GM12878 (cell line): ENCODE measurements around the gene ERCC5. TPM values are rescaled to one million over a fixed set of nuclear protein-coding genes. Genes with fewer than 3 reads are reported as not detected.

Experiments used
- ATAC-seq: fragments of 200-7000 bp; cut with Tn5 transposase; 3 replicates; pipeline ENCODE4 v1.9.1; 2020; ENCODE audit warnings: mild to moderate bottlenecking, moderate library complexity
- BruUV-seq: library from RNA; stranded (reverse); fragments of 400-500 nt; replicated peaks from 2 replicates; lab custom pipeline; 2021; lab: Mats Ljungman, UMichigan
- CTCF ChIA-PET: fragments of 300-600 bp; sonication (Branson Sonifier 250); formaldehyde crosslinking; extraction: SDS; loops from one replicate; lab custom pipeline; 2021; ENCODE audit warnings: inconsistent platforms; lab: Yijun Ruan, JAX
- POLR2A ChIA-PET: fragments of 350-600 bp; formaldehyde crosslinking; extraction: SDS; loops from one replicate; lab custom pipeline; 2021; ENCODE audit warnings: inconsistent platforms; lab: Charles Lee
- RAD21 ChIA-PET: fragments of 300-600 bp; sonication (Branson Sonifier 250); formaldehyde crosslinking; loops from one replicate; lab custom pipeline; 2023; ENCODE audit warnings: antibody characterized with exemption; ENCODE audit not compliant: unreplicated experiment; lab: Charles Lee
- SMC1A ChIA-PET: fragments of 300-600 bp; sonication (Branson Sonifier 250); formaldehyde crosslinking; loops from one replicate; lab custom pipeline; 2023; ENCODE audit not compliant: unreplicated experiment, uncharacterized antibody; lab: Charles Lee
- DNase-seq: peaks from one replicate; pipeline ENCODE4 v3.0.0-alpha.2; 2011; ENCODE audit warnings: low read depth, low spot score
- FAIRE-seq: peaks from 3 replicates; lab custom pipeline; 2011; peaks lifted over from hg19 to GRCh38; lab: Jason Lieb, UNC
- H2AFZ ChIP-seq: 2 replicates; pipeline ENCODE4 v1.6.0; 2011; ENCODE audit warnings: low read depth, low read length, control low read depth; ENCODE audit not compliant: control insufficient read depth
- H3K27ac ChIP-seq: 2 replicates; pipeline ENCODE4 v1.5.1; 2011; ENCODE audit warnings: control low read depth; ENCODE audit not compliant: control insufficient read depth, insufficient read depth
- H3K27me3 ChIP-seq, 2 experiments: replicated peaks in 1 of 2; 2 replicates each; pipeline versions ENCODE4 v1.6.0 to v1.6.1; 2011; ENCODE audit warnings: low read length in 1 of 2; ENCODE audit not compliant: control insufficient read depth in 2 of 2, insufficient read depth in 2 of 2
- H3K36me3 ChIP-seq, 2 experiments: 2 replicates each; pipeline ENCODE4 v1.5.1; 2011; ENCODE audit warnings: low read length in 1 of 2; ENCODE audit not compliant: control insufficient read depth in 2 of 2, insufficient read depth in 2 of 2
- H3K4me1 ChIP-seq: 2 replicates; pipeline ENCODE4 v1.6.1; 2011; ENCODE audit warnings: mild to moderate bottlenecking, low read length, moderate library complexity, mixed read lengths; ENCODE audit not compliant: control insufficient read depth, insufficient read depth
- H3K4me2 ChIP-seq: 2 replicates; pipeline ENCODE4 v1.6.0; 2011; ENCODE audit warnings: control low read depth; ENCODE audit not compliant: control insufficient read depth, insufficient read depth
- H3K4me3 ChIP-seq: fragments of 200-600 bp; sonication (generic); 2 replicates; pipeline ENCODE4 v1.5.1; 2016
- H3K79me2 ChIP-seq: 2 replicates; pipeline ENCODE4 v1.6.0; 2011; ENCODE audit warnings: low read length; ENCODE audit not compliant: control insufficient read depth, insufficient read depth
- H3K9ac ChIP-seq: 2 replicates; pipeline ENCODE4 v1.8.0; 2011; ENCODE audit warnings: low read length, control low read depth, mixed read lengths; ENCODE audit not compliant: control insufficient read depth, insufficient read depth
- H3K9me3 ChIP-seq: replicated peaks from 3 replicates; pipeline ENCODE4 v1.5.1; 2011; ENCODE audit warnings: mild to moderate bottlenecking, low read length; ENCODE audit not compliant: control insufficient read depth, insufficient read depth
- H4K20me1 ChIP-seq: 2 replicates; pipeline ENCODE4 v1.6.0; 2011; ENCODE audit not compliant: control insufficient read depth, insufficient read depth
- BHLHE40 ChIP-seq, 2 experiments: fragments of 450-650 bp in 1 of 2; IDR thresholded peaks; 2 replicates each; pipeline ENCODE4 v1.6.1; 2011 to 2017; ENCODE audit warnings: low read depth in 2 of 2, borderline replicate concordance in 1 of 2, improper control_type of control experiment in 1 of 2, low read length in 1 of 2, mild to moderate bottlenecking in 1 of 2
- CBFB ChIP-seq: IDR thresholded peaks from 2 replicates; pipeline ENCODE4 v1.6.1; 2016; ENCODE audit warnings: antibody characterized with exemption, low read depth
- CEBPZ ChIP-seq: fragments of 150-350 bp; IDR thresholded peaks from 2 replicates; pipeline ENCODE4 v1.6.1; 2016; ENCODE audit warnings: low read depth, low read length
- EED ChIP-seq: sonication (generic); IDR thresholded peaks from 2 replicates; pipeline ENCODE4 v1.6.1; 2016; ENCODE audit warnings: antibody characterized with exemption, low read depth
- ESRRA ChIP-seq: IDR thresholded peaks from 2 replicates; pipeline ENCODE4 v1.6.1; 2012; ENCODE audit warnings: mild to moderate bottlenecking, low read length, improper control_type of control experiment
- FOXK2 ChIP-seq: fragments of 450-650 bp; IDR thresholded peaks from 2 replicates; pipeline ENCODE4 v1.6.1; 2017; ENCODE audit warnings: mild to moderate bottlenecking, moderate library complexity
- GABPA ChIP-seq: IDR thresholded peaks from 2 replicates; pipeline ENCODE4 v1.6.1; 2014; ENCODE audit warnings: antibody characterized with exemption, low read depth, mild to moderate bottlenecking, inconsistent platforms
- MLLT1 ChIP-seq: fragments of 450-650 bp; IDR thresholded peaks from 2 replicates; pipeline ENCODE4 v1.6.1; 2016; ENCODE audit warnings: mild to moderate bottlenecking
- MYB ChIP-seq: fragments of 150-350 bp; IDR thresholded peaks from 2 replicates; pipeline ENCODE4 v1.6.1; 2014; ENCODE audit warnings: mild to moderate bottlenecking, low read depth, low read length, borderline replicate concordance
- SMAD1 ChIP-seq: fragments of 450-650 bp; IDR thresholded peaks from 2 replicates; pipeline ENCODE4 v1.6.1; 2018; ENCODE audit warnings: mild to moderate bottlenecking, low read depth; ENCODE audit not compliant: partially characterized antibody
- SMAD5 ChIP-seq: IDR thresholded peaks from 2 replicates; pipeline ENCODE4 v1.6.1; 2016; ENCODE audit warnings: antibody characterized with exemption, low read depth
- ZNF207 ChIP-seq: fragments of 450-650 bp; IDR thresholded peaks from 2 replicates; pipeline ENCODE4 v1.6.1; 2014; ENCODE audit warnings: antibody characterized with exemption, mild to moderate bottlenecking, borderline replicate concordance
- ZNF274 ChIP-seq: IDR thresholded peaks from one replicate; pipeline ENCODE4 v1.8.0; 2011; ENCODE audit not compliant: insufficient read length, insufficient read depth
- WGBS: methylation state at CpG from one replicate; pipeline ENCODE4 v1.1.6; 2016; ENCODE audit warnings: low lambda C conversion rate; ENCODE audit not compliant: insufficient replicate concordance, insufficient coverage; ENCODE audit errors: missing lambda C conversion rate; 5-methylcytosine and 5-hydroxymethylcytosine counted together
- in situ Hi-C: fragments of 300-500 bp; cut with MboI; formaldehyde crosslinking; loops from 9 replicates; pipeline ENCODE4 v1.14.3; 2018; ENCODE audit warnings: mixed read lengths
- intact Hi-C: fragments of 100-400 bp; cut with micrococcal nuclease; formaldehyde crosslinking; loops from one replicate; pipeline ENCODE4 v1.14.2; 2022; ENCODE audit not compliant: unreplicated experiment
- polyA plus RNA-seq, 11 experiments: library from polyadenylated mRNA; depleted of rRNA in 4 of 11; unstranded in 6 of 11; stranded (reverse) in 5 of 11; fragments of >200 nt; fragmentation: Nextera tagmentation in 4 of 11; fragmentation: Illumina TruSeq in 1 of 11; extraction: Ambion mirVana in 4 of 11; extraction: Trizol in 1 of 11; gene quantifications; 1 replicate in 1 of 11; 2 replicates in 10 of 11; pipeline versions ENCODE4 v1.2.1 to v1.2.3, GENCODE V29; 2011 to 2016; ENCODE audit warnings: inconsistent platforms in 2 of 11, missing spikeins in 2 of 11, low read depth in 1 of 11
- total RNA-seq, 4 experiments: library from RNA; depleted of rRNA in 3 of 4; stranded (reverse); fragments of >200 nt in 3 of 4; fragmentation: Illumina TruSeq in 1 of 4; extraction: Trizol in 1 of 4; gene quantifications; 2 replicates each; pipeline versions ENCODE4 v1.2.1 to v1.2.3, GENCODE V29; 2013 to 2021
- TF ChIP-seq, protein P1 (sequence below): IDR thresholded peaks from 2 replicates; pipeline ENCODE4 v1.6.1; 2011; ENCODE audit warnings: low read depth, mild to moderate bottlenecking, low read length, moderate library complexity, borderline replicate concordance; ENCODE audit errors: extremely low read depth
- TF ChIP-seq, protein P2 (sequence below): fragments of 450-650 bp; IDR thresholded peaks from 2 replicates; pipeline ENCODE4 v1.6.1; 2017; ENCODE audit warnings: low read depth, mild to moderate bottlenecking, moderate library complexity

ERCC5 gene
- total and polyA plus RNA-seq, 10 of the 15 experiments (the other 5 are each of a cell fraction or from before 2014, with no cell fraction given), result 11.7 to 59.2 (median 41.6) TPM

DNA sequence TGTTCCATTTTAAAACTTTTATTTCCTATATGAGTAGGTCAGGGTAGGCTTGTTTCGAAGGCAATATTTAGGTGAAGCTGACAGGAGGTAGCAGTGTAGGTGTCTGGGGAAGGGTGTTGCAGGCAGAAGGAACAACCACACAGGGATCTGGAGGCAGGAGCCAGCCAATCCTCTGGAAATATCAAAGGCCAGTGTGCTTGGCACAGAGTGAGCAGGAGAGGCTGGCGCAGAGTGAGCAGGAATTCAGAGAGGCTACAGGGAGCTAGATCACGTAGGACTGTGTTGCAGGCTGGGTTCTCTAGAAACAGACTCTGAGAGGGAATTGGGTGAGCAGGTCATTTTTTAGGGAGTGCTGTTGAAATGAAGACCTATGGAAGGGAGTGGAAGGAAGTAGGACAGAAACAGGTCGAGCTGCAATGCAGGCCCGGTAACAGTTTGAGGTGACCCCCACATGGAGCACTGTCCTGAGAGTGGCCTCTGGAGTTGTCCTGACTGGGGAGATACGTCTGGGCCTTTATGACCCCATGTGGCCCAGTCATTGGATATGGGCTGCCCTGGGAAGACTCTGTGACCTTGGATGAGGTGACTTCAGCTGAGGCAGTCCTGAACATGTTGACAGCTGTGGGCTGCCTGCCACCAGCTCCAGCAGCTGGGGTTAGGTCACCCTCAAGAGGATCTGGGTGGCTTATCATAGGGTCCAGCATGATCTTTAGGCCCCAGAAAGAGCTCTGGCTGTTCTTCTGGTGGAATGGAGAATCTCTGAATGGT lies 51.7 kb downstream of the ERCC5 start:
- in situ Hi-C loops, result no loop called here
- TF ChIP-seq GABPA, result no peak
- no peak for TF ChIP-seq ZNF207
- no peak for TF ChIP-seq EED
- TF ChIP-seq, protein P1, sequence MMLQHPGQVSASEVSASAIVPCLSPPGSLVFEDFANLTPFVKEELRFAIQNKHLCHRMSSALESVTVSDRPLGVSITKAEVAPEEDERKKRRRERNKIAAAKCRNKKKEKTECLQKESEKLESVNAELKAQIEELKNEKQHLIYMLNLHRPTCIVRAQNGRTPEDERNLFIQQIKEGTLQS, result no peak
- TF ChIP-seq MLLT1, result no peak
- no peak for TF ChIP-seq SMAD1
- TF ChIP-seq MYB, result no peak
- TF ChIP-seq CEBPZ, result no peak
- TF ChIP-seq, protein P2, sequence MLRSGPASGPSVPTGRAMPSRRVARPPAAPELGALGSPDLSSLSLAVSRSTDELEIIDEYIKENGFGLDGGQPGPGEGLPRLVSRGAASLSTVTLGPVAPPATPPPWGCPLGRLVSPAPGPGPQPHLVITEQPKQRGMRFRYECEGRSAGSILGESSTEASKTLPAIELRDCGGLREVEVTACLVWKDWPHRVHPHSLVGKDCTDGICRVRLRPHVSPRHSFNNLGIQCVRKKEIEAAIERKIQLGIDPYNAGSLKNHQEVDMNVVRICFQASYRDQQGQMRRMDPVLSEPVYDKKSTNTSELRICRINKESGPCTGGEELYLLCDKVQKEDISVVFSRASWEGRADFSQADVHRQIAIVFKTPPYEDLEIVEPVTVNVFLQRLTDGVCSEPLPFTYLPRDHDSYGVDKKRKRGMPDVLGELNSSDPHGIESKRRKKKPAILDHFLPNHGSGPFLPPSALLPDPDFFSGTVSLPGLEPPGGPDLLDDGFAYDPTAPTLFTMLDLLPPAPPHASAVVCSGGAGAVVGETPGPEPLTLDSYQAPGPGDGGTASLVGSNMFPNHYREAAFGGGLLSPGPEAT, result no peak
- no peak for TF ChIP-seq CBFB
- no peak for TF ChIP-seq SMAD5
- no peak for TF ChIP-seq BHLHE40 (IDR thresholded peaks at IDR 0.05; ENCODE audit: borderline replicate concordance in 1 of 2, low read depth in 2 of 2, low read length in 1 of 2)
- TF ChIP-seq FOXK2, result no peak
- TF ChIP-seq ESRRA, result no peak
- TF ChIP-seq ZNF274, result no peak

More for the DNA sequence above, 51.7 kb downstream of the ERCC5 start:
- H3K4me2 ChIP-seq, result no peak overlapping the region
- H3K27ac ChIP-seq, result no peak overlapping the region
- H3K4me3 ChIP-seq, result no peak overlapping the region
- ChIA-PET CTCF (interaction anchor here (1.1 to 7.0 kb wide), 2 partner anchors 27 to 316 kb away, joined by 3 to 24 read pairs; no protein-coding TSS in a partner anchor), SMC1A (interaction anchor here (0.5 to 1.9 kb wide), 2 partner anchors 9 to 316 kb away, joined by 3 to 4 read pairs; no protein-coding TSS in a partner anchor), RAD21 (interaction anchor here (1.6 kb wide), 1 partner anchor 10 kb away, joined by 4 read pairs; no protein-coding TSS in a partner anchor), POLR2A (no interaction called here)
- FAIRE-seq (no peak), ATAC-seq (no peak; the same call in 2 of the 3 replicates), DNase-seq (no peak)
- no TSS peak for BruUV-seq
- intact Hi-C loops, result no loop called here
- H3K9ac ChIP-seq, result no peak overlapping the region
- no peaks in the 10 kb centered on the region for H3K9me3 ChIP-seq
- H3K4me1 ChIP-seq, result no peaks in the 10 kb centered on the region
- H3K79me2 ChIP-seq, result no peaks in the 10 kb centered on the region
- WGBS, result 82% methylated on average over 6 of the region's 6 CpGs
- H3K27me3 ChIP-seq, result no peaks in the 10 kb centered on the region
- no peaks in the 10 kb centered on the region for H4K20me1 ChIP-seq
- H3K36me3 ChIP-seq, result no peaks in the 10 kb centered on the region
- H2AFZ ChIP-seq, result no peak overlapping the region
